ENCODE data around the gene ASXL2.
A peak's percentile ranks its signal among the peaks of the same experiment; 100 is the strongest.
"Not testable (repeated sequence)": the region's sequence is repeated elsewhere in the genome, so short reads cannot be mapped to it uniquely, and the experiment has no call there.

ASXL2 gene

DNA sequence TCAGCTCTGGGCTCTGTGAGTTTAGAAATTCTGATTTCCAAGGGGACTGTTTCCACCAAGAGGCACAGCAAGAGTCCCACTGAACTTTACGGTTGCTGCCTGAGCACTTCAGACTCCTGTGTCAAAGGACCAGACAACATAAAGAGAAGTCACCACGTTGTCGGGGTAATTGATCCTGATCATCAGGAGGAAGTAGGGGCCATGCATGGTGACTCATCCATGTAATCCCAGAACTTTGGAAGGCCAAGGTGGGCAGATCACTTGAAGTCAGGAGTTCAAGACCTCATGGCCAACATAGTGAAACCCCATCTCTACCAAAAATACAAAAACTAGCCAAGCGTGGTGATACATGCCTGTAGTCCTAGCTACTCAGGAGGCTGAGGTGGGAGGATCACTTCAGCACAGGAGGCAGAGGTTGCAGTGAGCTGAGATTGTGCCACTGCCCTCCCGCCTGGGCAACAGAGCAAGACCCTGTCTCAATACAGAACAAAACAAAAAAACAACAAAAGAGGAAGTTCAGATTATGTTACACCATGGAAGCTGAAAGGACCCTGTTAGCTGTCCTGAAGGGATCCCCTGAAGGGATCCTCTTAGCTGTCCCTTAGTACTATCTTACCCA lies 9.4 kb upstream of the ASXL2 start:
- no peak for DNase-seq

- no peak for DNase-seq
Measured at GRCh38 chr2:25885933-25886332, 7.6 kb upstream of the ASXL2 start.

DNA sequence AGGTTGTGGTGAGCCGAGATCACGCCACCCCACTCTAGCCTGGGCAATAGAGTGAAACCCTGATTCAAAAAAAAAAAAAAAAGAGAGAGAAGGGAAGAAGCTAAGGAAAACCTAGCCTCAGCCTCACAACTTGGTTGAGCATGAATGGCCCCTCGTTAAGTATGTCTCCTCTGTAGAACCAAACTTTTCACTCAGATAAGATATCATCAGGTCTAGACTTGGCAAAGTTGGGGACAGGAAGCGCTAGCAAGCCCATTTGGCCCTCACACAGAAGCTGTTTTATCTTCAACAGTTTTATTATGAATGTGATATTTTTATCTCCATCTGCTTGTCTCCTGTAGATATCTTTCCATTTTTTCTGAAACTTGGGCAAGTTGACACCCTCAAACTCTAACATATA lies 3.5 kb upstream of the ASXL2 start:
- DNase-seq, result no peak

DNA sequence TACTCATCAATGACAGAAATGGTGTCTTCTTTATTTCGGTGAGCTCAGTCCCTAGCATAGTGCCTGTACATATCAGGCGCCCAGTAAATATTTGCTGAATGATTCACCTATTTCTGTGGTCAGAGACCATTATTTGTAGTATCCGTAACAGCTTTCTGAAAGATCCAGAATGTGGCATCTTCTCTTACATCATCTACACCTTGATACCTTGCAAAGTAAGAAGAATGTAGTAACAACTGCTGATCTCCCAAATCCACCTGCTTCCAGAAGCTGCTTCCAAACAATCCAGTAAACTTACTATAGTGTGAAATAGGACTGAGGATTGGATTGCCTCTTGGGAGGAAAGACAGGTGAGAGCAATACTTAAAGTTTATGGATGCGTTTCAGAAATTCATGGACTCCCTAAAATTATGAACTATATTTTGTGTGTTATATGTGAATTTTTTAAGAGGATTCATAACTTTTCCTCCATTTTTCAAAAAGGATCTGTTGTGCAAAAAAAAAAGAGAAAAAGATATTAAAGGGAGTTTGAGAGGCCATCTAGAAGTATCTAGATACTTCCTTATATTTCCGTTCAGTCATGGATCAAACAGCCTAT lies 945 bp upstream of the ASXL2 start:
- peak in 1 of 2 experiments; percentile 37 for DNase-seq

- DNase-seq, result peak; percentile 52 to 86
Measured at GRCh38 chr2:25877431-25878360, 591 bp downstream of the ASXL2 start.

DNA sequence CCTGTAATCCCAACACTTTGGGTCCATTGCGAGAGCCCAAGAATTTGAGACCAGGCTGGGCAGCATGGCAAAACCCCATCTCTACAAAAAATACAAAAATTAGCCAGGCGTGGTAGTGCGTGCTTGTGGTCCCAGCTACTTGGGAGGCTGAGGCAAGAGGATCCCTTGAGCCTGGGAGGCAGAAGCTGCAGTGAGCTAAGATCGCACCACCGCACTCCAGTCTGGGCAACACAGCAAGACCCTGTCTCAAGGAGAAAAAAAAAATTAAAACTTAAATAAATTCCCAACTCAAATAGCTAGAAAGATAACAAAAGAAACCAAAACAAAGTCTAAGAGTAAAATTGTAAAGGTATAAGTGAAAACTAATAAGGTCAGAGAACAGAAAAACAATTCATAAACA lies 6.2 kb downstream of the ASXL2 start:
- no peak for DNase-seq

DNA sequence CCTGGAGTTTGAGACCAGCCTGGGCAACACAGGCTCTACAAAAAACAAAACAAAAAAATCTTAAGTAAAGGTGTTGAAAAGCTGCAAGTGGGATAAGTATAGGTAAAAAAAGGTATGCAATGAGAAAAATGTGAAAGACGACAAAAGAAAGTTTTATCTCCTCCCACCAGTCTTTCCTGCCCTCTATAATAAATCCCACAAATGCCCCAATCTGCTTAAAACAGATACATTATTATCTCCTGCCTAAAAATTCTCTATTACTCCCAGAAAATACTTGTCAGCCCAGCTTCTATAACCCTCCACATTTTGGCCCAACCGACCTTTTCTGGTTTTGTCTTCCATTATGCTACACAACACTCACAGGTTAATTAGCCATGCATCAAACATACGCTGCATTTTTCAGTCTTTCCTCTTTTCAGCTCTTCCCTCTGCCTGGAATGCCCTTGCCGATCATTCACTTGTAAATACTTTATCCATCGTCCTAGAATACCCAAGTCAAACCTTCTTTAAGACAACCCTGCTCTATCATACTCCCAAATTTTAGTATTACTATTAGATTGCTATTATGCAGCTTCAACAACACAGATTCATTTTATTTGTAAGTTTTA lies 10.8 kb downstream of the ASXL2 start:
- DNase-seq, result no peak

DNA sequence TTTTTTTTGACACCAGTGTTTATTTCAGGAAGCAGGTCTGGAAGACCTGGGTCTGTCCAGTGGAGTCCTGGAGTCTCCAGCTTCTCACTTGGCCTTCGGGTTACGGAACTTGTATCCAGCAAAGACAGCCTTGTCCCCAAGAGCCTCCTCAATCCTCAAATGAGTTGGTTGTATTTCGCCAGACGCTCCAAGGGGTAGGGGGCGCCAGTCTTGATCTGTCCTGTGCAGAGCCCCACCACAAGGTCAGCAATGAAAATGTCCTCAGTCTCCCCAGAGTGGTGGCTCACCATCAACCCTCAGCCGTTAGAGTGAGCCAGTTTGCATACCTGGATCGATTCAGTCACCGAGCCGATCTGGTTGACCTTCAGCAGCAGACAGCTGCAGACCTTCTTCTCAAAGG lies 21.9 kb downstream of the ASXL2 start:
- DNase-seq, result no peak

DNA sequence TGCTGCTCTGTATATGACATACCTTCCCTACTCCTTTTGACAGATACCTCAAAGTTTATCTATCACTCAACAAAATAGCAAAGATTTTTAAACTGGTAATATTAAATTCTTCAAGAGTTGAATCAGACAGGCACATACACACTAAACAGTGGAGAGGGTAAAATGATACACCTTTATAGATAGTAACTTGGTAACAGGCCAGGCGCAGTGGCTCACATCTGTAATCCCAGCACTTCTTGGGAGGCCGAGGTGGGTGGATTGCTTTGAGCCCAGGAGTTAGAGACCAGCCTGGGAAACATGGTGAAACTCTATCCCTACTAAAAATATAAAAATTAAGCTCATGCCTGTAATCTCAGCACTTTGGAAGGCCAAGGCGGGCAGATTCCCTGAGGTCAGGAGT lies 23.2 kb downstream of the ASXL2 start:
- DNase-seq, result no peak

GRCh38 chr2:25854613-25855012 lies 23.7 kb downstream of the ASXL2 start:
- no peak for DNase-seq

GRCh38 chr2:25853038-25853638 lies 25.1 kb downstream of the ASXL2 start:
- no peak for DNase-seq

GRCh38 chr2:25851740-25852503 lies 26.4 kb downstream of the ASXL2 start:
- DNase-seq, result peak; percentile 38 to 86

DNA sequence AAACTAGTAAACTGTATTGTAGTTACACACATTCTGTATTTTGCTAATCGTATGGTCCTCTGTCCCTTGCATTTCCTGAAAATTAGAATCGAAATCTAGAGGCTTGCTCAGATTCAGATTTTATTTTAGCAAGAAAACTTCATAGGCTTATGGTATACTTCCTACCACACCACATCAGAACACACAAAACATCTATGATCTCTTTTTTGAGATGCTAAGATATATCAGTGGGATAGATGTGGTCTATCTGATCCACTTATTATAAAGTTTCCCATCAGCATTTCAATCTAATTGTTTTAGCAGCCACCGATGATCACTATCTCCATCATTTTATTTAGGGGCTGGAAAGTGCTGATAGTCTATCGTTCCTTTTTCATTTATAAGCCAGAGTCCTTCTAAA lies 27.9 kb downstream of the ASXL2 start:
- DNase-seq, result not testable (repeated sequence)

DNA sequence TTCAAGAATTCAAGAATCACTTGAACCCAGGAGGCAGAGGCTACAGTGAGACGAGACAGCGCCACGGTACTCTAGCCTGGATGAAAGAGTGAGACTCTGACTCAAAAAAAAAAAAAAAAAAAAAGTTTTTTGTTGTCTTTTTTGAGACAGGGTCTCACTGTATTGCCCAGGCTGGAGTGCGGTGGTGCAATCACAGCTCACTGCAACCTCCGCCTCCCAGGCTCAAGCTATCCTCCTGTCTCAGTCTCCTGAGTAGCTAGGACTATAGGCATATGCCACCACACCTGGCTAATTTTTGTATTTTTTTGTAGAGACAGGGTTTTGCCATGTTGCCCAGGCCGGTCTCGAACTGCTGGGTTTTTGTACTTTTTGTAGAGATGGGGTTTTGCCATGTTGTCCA lies 28.9 kb downstream of the ASXL2 start:
- DNase-seq, result not testable (repeated sequence)

DNA sequence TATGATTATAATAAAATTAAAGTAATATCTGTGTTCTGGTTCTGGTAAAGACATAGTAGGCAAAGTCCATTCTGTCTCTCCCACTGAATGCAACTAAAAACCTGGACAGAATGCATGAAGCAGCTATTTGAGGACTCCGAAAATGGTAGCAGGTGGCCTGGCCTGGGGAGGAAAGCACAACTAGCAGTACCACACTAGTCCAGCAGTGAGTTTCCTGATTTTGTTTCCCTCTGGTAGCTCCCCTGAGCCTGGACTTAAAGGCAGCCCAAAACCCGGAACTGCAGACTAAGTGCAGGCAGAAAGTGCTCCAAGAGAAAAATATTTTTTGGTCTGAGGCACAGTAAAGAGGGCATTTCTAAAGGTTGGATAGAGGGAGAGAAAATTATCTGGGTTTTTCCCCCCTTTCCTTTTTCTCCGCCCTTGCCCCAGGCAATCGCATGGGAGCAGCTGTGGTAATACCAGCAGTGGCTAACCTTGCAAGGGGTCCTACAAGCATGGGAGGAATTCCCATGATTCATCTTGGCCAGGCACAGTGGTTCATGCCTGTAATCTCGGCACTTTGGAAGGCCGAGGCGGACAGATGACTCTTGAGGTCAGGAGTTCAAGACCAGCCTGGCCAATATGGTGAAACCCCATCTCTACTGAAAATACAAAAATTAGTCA lies 32.3 kb downstream of the ASXL2 start:
- DNase-seq, result no peak

DNA sequence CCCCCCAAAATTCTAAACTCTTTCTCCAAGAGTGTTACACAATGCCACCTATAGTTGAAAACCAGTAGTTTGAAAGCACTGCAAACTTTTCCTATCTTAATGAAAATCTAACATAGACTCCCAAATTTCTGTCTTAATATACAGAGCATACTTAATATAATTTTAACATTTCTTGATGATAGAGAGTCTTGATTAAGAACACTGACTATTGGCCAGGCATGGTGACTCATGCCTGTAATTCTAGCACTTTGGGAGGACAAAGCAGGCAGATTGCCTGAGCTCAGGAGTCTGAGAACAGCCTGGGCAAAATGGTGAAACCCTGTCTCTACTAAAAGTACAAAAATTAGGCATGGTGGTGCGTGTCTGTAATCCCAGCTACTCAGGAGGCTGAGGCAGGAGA lies 34.2 kb downstream of the ASXL2 start:
- DNase-seq, result no peak

- DNase-seq, result no peak
Measured at GRCh38 chr2:25842155-25842554, 36.1 kb downstream of the ASXL2 start.

DNA sequence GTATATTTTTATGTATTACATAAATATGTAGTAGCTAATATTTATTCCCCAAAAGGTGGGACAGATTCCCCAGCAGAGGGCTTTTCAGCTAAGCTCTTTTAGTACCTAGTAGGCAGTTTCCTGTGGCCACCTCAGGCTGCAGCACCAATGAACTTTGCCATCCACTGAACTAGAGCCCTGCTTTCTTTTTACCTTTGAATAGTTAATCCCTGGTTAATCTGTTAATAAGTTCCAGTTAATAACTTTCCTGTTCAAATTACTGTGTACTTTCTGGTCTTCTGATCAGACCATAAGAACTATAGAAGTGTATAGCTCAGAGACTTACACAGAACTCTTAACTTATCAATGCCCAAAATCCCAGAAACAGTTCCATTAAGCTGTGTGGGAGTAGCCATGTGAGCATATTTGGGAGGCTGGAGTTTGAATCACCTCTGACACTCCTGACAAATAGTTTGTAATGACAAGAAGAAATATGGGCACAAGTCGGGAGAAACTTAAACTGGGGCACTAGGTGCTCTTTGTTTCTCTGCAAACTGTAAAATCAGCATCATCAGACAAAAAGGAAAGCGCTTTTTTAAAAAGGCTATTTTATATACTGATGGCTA lies 40.0 kb downstream of the ASXL2 start:
- DNase-seq, result no peak

GRCh38 chr2:25835906-25836305 lies 42.4 kb downstream of the ASXL2 start:
- DNase-seq, result no peak

DNA sequence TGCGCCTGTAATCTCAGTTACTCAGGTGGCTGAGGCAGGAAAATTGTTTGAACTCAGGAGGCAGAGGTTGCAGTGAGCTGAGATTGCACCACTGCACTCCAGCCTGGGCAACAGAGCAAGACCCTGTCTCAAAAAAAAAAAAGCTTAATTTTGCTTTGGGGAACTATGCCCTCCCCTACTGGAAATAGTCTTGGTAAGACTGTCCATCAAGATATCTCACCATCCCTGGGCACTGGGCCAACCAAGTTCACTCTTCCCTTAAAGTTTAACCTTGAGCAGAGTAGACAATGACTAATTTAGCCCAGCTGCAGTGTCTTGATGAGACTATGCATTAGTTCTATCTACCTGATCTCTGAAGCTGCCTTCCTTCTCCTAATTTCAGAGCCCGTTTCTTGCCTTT lies 44.7 kb downstream of the ASXL2 start:
- DNase-seq, result no peak

GRCh38 chr2:25832897-25833296 lies 45.4 kb downstream of the ASXL2 start:
- no peak for DNase-seq

All from SW 1271 (cell line).